NCI-H1694 treated with DMSO at 0.1 percent for 48 hours (cell line): Measurements from ENCODE around the gene PARD6G.
"Not testable (repeated sequence)": the region's sequence is repeated elsewhere in the genome, so short reads cannot be mapped to it uniquely, and the experiment has no call there.

ENCODE experiments used
- DNase-seq: peaks from one replicate; lab custom pipeline; 2025; lab: John Stamatoyannopoulos, UW

Gene PARD6G

DNA sequence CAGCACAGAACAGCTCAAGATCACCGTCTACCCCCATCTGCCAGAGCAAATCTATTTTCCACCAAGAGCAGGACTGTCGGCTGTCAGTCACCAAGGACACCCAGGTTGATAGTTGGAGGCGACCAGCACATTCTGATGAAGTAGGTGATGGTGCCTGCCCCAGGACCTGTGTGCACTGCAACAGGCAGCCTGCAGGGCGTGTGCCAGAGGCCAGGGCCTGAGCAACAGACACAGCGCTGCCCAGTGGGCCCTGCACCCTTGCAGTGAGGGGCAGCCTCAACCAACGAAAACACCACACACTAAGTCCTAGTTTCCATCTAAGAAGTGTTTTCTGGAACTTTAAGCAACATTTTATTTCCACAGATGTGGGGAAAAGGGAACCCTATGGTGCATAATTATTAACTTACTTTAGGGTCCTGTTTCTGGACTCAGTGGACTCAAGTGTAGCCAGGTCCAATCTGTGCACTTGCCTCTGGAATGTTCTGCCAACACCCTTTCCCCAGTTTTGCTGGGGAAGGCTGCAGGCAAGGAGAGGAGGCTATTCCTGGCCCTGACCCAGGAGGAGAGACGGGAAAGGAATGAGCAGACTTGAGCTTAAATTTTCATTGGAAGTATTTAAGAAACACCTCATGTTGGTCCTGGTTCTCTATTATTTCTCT is 76.8 kb downstream of the PARD6G start:
- DNase-seq, result no peak

DNA sequence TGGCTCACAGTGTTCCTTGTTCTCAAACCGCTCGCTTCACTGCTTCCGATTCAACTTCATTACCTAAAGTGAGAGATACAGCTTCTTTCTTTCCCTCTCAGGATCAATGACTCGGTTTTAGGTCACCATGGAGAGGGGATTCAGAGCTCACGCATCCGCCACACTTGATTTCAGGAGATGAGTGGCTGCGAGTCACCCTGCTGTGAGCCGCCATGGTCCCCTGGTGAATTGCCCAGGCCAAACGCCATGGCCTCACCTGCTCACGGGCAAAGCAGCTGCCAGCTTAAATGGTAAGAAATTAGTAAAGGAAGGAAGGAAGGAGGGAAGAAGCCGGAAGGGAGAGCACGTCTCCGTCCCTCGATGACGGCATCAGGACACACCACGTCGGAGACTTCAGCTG is 77.7 kb downstream of the PARD6G start:
- DNase-seq, result no peak

DNA sequence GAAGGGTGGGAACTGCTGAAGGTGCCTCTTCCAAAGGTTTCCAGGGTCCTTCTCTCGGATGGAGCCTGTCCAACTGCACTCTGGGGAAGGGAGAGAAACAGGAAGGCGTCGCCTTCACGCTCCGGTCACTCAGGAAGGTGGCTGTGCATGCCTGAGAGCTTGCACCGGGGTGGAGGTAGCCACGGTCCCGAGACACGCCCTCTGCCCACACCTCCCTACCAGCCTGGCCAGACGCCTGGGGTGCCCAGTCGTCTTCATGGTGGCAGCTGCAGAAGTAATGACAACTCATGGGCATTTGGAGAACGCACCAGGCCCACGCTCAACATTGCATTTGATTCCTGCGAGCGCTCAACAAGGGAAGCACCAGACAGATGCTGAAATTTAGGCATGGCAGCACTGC is 78.3 kb downstream of the PARD6G start:
- no peak for DNase-seq

DNA sequence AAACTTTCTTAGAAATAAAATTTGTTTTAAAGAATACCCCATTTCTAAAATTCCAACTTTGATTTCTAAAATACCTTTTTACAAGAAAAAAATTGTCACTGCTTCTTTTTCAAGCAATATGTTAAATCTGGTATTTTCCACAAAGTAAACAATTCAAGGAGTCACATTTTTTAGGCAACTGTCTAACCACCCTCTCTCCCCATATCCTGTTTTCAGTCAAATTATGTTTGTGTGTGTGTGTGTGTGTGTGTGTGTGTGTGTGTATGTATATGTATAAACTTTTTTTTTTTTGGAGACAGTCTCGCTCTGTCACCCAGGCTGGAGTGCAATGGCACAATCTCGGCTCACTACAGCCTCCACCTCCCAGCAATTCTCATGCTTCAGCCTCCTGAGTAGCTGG is 79.0 kb downstream of the PARD6G start:
- no peak for DNase-seq

DNA sequence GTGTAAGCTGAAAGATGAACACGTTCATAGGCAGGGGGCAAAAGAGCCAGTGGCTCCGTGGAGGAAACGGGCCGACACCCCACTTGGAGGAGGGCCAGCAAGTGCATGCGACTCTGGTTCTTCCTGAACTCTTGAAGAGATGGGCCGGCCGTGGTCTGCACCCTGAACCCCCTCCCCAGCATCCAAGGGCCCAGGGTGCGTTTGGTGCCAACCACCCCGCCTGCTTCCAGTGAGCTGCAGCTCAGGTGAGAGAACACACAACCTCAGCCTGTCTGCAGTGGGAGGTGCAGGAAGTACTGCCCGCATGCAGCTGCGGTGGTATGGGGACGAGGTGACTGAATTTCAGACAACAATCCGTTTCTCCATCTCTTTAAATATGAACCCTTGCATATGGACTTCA is 79.4 kb downstream of the PARD6G start:
- DNase-seq, result no peak

DNA sequence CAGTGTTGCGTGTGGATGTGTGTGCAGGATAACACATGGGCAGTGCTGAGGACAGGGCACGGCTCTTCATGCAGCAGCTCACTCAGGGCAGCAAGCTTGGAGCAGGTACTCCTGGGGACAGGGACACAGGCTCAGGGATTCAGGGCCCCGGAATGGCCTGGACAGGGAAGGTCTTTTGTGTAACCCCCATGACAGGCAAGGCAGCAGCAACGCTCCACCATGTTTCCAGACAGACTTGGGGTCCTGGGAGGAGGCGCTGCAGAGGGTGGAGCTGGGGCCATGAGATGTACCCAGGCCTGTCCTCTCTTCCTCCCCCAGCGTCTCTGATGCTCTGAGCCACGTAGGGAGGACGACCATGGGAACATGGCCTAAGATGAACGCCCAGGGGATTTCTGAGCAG is 80.0 kb downstream of the PARD6G start:
- DNase-seq, result no peak

DNA sequence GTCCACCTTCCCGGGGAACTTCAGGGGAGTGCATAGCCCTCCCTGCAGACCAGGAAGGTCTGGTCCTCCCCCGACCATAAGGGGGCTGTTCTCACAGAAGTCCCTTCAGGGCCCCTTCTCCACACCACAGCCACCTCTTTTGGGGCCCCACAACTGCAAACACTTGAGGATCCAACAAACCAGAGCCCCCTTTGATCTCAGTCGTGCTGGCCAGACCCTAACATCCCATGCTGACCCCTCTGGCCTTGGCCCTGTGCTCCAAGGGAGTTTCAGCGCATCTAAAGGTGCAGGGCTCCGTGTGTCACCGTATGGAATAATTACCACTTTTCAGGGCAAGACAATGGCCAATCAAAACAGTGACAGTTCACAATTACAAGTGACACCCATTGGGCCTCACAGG is 80.6 kb downstream of the PARD6G start:
- DNase-seq, result no peak

DNA sequence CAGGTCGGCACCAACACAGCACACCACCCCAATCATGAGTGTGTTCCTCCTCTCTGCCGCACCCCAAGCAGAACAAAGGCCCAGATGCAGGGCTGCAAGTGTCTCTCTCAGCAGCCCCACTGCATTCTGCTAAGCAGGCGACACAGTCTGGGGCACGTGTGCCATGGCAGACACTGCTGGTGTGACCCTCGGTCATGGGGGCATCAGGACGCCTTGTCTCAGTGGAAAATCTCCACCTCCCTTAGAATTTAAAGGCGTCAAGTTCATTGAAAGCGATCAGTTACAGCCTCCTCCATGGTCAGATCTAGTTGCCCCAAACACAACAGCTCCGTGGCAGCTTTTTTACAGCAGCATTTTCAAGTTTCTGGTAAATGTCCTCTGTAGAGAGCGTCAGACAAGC is 81.1 kb downstream of the PARD6G start:
- DNase-seq, result no peak

DNA sequence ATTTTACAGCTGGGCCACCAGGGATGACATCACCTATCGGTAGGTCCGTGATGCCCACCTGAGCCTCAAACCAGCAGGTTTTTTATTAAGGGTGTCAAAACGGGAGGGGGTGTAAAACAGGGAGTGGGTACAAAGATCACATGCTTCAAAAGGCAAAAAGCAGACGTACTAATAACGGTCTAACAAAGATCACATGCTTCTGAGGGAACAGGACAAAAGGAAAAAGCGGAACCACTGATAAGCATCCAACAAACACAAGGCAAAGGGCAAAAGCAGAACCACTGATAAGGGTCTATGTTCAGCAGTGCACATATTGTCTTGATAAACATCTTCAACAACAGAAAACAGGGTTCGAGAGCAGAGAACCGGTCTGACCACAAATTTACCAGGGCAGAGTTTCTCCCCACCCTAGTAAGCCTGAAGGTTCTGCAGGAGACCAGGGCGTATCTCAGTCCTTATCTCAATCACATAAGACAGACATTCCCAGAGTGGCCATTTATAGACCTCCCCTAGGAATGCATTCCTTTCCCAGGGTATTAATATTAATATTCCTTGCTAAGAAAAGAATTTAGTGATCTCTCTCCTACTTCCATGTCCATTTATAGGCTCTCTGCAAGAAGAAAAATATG is 82.5 kb downstream of the PARD6G start:
- DNase-seq, result not testable (repeated sequence)

DNA sequence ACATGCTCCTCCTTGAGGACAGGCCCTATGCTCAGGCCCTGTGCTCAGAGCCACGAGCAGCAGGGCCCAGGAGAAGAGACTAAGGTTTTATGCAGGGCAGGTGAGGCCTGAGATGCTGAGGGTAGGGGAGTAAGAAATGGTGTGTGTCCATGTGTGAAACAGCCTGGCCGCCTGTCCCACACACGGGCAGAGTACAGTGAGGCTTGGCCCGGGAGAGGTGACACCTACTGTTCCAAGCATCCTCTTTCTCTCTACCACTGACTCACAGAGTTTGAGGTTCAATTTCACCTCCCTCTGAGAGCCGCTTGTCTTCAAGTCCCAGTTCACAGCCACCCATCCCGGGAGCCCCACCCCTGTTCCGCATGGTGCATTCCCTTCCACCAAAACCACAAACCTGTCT is 84.1 kb downstream of the PARD6G start:
- DNase-seq, result no peak

DNA sequence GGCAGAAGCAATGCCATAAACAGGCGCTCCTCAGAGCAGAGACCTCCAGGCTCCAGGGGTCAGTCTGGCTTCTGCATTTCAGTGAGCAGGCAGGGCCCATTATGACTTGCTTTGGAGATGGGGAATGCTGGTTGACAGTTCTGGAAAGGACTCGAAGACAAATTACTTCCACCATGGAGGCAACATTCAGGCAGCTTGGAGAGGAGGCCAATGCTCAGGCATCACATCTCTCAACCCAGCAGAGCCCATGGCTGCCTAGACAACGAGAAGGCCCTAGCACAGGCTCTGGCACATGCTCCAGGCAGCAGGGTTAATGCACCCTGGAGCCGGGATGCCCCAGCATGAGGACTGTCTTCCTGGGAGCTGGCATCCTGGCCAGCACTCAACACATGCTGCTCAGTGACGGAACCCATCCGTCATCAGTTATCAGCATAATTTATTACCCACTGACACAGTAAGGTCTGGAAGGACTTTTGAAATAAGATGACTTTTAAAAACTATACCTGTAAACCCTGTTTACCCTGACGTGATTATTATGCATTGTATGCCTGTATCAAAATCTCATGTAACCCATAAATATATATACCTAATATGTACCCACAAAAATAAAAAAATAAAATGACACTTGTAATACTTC is 85.4 kb downstream of the PARD6G start:
- no peak for DNase-seq

DNA sequence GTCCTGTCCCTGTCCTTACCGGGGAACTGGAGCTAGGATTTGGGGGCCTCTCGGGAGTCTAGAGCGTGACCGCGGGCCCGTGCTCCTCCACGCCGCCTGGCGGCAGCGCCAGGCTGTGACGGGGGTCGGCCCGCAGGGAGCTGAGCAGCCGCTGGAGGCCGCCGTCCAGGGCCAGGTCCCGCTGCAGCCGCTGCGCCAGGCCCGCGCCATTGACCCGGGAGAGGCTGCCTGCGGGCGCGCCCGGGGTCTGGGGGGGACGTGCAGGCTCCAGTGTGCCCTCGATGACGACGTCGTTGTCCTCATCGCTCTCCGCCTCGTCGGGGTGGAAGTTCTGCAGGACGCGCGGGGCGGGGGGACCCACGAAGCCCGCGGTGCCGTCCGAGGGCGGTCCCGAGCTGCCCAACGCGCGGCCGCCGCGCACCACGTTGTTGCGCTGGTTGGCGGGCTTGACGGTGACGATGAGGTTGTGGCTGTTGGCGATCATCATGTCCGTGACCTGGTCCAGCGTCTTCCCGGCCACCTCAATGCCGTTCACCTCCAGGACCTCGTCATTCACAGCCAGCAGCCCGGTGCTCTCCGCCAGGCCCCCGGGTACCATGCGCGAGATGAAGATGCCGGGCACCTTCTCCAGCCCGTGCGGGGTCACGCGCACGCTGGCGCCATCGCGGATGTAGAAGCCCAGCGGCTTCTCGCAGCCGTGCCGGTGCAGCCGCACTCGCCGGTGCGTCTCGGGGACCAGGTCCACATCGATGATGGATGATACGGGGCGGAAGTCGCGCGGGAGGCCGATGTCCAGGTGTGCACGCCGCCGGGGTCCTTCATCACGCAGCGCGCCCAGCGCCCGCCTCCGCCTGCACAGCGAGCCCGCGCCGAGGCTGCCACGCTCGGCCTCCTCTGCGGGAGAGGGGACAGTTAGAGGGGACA is 87.3 kb downstream of the PARD6G start:
- no peak for DNase-seq

DNA sequence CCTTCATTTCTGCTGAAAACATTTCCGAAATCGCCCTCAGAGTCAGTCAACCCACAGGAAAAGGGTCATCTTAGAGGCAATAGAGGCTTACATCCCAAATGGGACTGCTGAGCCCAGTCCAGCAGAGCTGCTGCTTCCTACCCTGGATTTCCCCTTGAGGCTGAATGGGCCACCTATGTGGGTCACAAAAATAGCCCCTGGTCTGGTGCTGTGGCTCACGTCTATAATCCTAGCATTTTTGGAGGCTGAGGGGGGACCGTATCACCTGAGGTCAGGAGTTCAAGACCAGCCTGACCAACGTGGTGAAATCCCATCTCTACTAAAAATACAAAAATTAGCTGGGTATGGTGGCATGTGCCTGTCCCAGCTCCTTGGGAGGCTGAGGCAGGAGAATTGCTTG is 88.9 kb downstream of the PARD6G start:
- DNase-seq, result no peak

DNA sequence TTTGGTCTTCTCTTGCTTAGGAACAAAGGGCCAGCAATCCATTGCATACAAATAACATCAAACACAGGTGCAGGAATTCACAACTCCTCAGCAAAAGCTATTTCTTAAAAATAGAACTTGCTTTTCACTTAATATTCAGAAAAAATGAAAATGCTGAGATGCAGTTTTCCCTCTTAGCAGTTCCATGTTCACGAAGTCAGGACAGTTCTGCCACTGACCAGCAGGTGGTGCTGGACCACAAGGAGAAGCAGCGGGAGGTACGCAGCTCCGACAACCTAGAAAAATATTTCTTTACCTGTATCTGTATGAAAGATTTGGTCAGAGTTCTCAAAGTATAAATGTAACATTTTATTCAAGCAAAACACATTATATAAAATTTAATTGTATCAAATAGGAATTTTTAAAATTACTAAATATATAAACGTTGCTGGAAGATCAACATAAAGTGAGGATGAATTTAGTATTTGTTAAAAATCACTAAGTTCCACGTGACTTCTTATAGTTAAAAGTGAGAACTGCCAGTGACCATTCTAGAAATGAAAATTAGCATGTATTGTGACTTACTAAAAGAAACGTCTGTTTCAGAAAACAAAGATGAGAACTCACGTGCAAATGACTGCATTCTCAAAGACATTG is 89.5 kb downstream of the PARD6G start:
- DNase-seq, result peak; percentile 34

DNA sequence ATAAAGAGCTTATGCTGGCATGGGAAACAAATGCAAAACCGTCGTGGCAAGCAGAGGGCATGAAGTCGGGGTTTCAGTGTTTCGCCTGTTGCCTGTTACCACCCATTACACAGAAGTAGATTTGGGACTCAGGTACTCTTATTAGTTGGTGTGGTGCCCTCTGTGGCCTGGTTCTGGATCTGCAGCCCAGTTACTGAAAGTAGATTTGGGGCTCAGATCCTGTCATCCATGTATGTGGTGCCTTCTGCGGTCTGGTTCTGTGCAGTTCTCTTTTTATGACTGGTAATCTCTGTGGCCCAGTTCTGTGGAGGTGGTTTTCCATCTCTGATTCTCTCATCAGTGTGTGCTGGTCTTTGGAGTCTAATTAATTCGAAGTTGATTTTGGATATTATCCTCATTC is 93.0 kb downstream of the PARD6G start:
- DNase-seq, result peak; percentile 20

DNA sequence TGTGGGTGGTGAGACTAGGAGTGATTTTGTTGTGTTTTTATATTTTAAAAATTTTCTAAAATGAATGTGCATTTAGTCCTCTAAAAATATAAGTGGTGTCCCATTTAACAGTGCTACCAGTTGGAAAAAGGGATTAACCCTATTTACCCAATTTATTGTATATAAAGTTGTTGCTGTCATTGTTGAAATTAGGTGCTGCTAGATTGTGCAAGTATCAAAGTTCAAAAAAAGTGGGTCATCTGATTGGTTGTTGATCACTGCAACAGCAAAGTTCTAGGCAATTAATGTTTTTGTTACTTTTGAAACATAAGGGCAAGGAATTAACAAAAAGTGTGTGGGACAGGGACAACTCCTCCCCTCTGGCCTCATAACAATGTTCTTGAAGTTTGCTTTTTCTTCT is 97.6 kb downstream of the PARD6G start:
- DNase-seq, result no peak

DNA sequence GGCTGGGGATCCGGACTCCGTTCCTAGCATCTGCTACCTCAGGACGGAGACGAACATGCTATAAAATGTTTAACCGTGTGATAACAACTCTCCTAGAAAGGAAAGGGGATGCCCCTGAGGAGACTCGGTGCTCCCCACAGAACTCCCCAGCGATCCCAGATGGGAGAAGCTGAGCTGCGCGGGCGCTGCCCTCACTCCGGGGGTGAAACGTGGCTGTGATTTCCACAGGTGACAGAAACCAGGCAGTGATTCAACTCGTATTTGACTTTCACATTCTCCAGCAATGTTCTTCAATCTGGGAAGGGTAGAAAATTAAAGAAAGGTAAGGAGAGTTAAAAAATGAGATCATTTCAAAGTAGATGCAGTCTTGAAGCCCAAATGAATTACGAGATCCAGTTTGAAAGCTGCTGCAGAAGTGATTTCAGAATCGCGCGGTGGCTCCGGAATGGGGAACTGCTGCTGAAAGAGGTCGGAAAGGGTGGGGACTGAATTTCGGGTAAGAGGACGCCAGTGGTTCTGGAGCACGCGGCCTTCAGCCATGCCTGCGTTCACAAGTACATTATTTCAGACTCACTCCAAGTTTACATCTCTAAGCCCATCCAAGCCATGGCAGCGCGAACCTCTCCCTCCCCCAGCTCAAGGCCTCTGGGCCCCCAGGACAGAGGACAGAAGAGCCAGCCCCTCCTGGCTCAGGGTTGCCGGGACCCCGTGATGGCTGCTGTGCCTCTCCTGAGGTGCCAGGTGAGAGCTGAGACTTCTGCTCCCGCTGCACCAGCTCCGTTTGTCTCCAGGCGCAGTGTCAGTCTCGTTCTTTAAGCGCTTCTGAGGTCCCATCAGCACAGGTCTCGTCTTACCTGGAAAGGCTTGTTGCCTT is 98.8 kb downstream of the PARD6G start:
- DNase-seq, result no peak

DNA sequence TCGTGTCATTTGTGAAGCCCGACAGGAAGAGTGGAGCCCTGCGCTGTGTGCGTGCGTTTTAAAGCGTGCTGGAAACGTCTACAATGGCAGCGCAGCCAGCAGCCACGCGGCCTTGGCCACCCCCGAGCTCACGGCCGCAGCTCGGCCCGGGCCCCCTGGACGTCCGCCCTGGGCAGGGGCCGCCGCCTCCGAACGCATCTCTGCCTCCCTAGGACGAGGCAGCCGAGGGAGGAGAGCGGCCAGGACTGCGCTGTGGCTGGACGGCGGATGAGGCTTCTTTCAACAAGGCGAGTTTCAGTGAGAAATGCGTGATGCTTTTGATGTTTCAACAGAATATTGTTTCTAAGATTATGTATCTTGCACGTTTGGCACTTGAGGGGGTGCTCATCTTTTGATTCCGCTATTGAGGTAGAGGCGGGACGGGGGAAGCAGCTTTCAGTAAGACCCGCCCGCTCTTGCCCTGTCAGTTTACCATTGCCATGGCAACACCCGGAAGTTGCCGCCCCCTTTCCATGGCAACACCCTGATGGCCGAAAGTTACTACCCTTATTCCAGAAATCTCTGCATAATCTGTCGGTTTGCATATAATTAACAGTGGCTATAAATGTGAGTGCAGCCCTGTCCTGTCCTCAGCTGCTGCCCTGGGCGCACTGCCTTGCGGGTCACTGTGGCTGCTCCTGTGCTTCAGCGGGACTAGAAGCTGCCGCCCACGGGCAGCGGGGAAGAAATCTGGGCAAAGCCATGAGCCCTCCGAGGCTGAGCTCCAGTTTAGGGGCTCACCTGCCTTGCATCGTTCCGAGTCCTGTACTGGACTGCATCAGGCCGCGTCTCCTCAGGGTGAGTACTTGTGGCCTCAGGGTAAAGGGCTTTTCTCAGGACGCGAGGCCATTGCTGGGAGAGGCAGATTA is 99.6 kb downstream of the PARD6G start:
- DNase-seq, result peak; percentile 21

DNA sequence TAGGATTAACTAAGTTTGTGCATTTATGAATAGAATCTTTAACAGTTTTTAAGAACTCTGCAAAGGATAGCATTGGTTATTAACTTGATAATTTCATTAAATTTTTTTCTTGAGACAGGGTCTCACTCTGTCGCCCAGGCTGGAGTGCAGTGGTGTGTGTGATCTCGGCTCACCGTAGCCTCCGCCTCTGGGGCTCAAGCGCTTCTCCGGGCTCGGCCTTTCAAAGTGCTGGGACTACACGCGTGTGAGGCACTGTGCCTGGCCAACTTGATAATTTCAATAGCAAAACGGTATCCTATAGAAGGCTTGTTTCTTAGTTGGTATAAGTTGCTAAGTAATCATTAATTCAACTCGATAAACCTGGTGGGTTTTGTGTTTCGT is 100.3 kb downstream of the PARD6G start:
- no peak for DNase-seq

DNA sequence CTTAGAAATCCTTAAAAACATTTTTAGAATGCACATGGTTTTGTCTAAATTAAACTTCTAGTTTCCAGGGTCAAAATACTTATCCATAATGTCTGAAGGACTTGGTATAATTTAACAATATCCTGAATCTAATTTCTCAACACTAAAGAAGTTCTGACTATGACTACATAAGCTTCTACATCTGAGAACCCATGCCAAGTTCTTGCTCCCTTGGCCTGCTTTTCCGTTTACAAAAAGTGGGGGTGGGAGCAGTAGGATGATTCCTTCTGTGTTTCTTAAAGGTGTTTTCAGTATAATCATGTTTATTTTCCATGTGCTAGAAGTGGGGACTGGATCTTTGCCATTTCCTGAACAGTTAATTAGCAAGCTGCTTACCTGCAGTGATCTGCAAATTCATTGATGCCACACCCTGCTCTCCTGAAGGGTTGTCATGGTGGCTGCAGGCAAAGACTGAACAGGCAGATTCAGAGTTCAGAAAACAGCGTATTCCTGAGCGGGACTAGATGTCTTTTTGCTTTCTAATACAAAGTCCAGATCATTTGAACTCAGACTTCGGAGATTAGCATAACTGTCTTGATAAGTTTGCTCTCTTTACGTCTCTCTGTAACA is 102.0 kb downstream of the PARD6G start:
- DNase-seq, result no peak
